Activated naive CD4-positive, alpha-beta T cell treated with anti-CD3 and anti-CD28 coated beads, Interleukin-2, amount 50 U/mL, for 24 hours (primary cell): ENCODE data around the gene HNMT.
"Not testable (repeated sequence)": the region's sequence is repeated elsewhere in the genome, so short reads cannot be mapped to it uniquely, and the experiment has no call there.

Source experiments
- H3K27ac Mint-ChIP-seq: one replicate; pipeline ENCODE4 v1.8.0; 2021; ENCODE audit warnings: mild to moderate bottlenecking, mixed read lengths
- H3K27me3 Mint-ChIP-seq: one replicate; pipeline ENCODE4 v1.8.0; 2021; ENCODE audit warnings: mixed read lengths
- H3K36me3 Mint-ChIP-seq: one replicate; pipeline ENCODE4 v1.8.0; 2021; ENCODE audit warnings: mixed read lengths
- H3K4me1 Mint-ChIP-seq: one replicate; pipeline ENCODE4 v1.8.0; 2021; ENCODE audit warnings: mixed read lengths
- H3K4me3 Mint-ChIP-seq: one replicate; pipeline ENCODE4 v1.8.0; 2021; ENCODE audit warnings: mild to moderate bottlenecking, mixed read lengths
- H3K9me3 Mint-ChIP-seq: one replicate; pipeline ENCODE4 v1.8.0; 2021; ENCODE audit warnings: mixed read lengths

HNMT gene

DNA sequence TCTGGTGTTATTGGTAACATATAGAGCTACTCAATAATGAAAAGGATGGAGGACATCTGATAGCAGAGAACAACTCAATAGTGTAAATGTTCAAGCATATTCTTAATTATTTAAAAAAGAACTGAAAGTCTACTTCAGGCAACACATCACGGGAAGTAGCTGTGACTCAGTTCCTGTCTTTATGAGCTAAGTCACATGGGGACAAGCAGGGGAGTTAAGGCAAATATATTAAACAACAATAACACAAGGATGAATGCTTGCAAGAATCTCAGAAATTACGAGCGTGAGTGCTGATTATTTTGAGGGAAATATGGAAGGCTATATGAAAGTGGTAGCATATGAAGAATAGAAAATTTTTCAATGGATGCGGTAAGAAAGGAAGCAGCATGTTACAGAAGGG, 4.0 kb upstream of the HNMT start:
- H3K9me3 Mint-ChIP-seq: no peaks in the 10 kb centered on the region
- no peaks in the 10 kb centered on the region for H3K4me1 Mint-ChIP-seq
- peaks cover 4% of the 10 kb centered on the region for H3K27me3 Mint-ChIP-seq
- H3K36me3 Mint-ChIP-seq: no peaks in the 10 kb centered on the region
- no peak overlapping the region for H3K27ac Mint-ChIP-seq
- no peak overlapping the region for H3K4me3 Mint-ChIP-seq

DNA sequence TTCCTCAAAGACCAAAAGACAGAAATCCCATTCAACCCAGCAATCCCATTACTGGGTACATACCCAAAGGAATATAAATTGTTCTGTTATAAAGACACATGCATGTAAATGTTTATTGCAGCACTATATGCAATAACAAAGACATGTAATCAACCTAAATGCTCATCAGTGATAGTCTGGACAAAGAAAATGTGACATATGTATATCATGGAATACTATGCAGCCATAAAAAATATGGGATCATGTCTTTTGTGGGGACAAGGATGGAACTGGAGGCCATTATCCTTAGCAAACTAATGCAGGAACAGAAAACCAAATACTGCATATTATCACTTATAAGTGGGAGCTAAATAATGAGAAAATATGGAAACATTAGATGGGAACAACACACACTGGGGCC, 2.7 kb upstream of the HNMT start:
- no peaks in the 10 kb centered on the region for H3K36me3 Mint-ChIP-seq
- H3K4me1 Mint-ChIP-seq: no peaks in the 10 kb centered on the region

DNA sequence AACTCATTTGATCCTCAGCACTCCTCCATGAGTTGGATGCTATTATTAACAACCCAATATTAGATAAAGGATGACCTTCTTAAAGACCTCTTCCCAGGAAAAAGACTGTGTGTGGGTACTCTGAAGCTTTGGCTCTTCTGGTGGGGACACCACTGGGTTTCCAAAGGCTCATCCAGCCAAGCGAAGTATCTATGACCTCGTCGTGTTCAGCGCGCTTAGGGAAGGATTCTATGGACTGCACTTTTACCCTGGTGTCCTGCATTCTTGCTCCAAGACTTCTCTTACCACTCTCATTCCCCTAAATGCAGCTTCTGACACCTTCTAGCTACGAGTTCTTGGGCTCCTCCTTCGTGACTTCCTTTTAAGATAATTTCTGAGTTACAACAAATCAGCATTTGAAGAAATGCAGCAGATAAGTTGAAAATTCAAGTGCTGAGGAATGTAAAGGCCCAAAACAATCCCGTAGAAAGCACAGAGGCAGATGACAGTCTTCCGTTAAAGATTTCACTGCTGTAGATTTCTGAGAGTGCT, 673 bp upstream of the HNMT start:
- Mint-ChIP-seq H3K36me3 (no peaks in the 10 kb centered on the region), H3K4me3 (no peak overlapping the region), H3K9me3 (no peaks in the 10 kb centered on the region), H3K4me1 (no peaks in the 10 kb centered on the region), H3K27me3 (no peaks in the 10 kb centered on the region), H3K27ac (no peak overlapping the region)

More for the DNA sequence above, 2.7 kb upstream of the HNMT start:
- H3K27me3 Mint-ChIP-seq: peaks cover 4% of the 10 kb centered on the region
- H3K9me3 Mint-ChIP-seq: no peaks in the 10 kb centered on the region
- no peak overlapping the region for H3K27ac Mint-ChIP-seq
- no peak overlapping the region for H3K4me3 Mint-ChIP-seq

DNA sequence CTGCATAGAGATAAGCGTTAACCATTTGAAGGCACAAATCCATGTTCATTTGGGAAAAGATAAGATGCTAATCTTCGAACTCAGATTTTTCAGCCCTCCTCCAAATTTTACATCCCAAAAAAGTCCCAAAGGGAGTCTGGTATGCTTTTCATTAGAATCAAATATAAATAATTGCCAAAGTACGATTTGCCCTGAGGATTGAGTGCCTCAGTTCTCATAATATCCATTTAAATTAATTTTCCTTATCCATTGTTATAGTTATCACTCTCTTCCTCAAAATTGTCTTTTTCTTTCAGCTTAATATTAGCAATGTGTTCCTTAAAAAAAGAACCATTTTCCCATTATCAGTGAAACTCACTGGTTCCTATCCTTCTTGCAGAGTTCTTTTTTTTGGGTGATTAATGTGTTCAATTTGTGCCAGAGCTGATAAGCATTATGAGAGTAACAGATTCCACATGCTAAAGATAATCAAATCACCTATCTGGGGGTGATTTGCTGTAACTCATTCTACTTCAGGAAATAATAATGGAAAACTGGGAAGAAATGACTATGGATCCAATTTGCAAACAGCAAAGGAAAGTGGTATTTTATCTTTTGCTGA, 686 bp downstream of the HNMT start:
- no peaks in the 10 kb centered on the region for H3K4me1 Mint-ChIP-seq
- H3K9me3 Mint-ChIP-seq: no peaks in the 10 kb centered on the region
- H3K4me3 Mint-ChIP-seq: no peak overlapping the region
- H3K27me3 Mint-ChIP-seq: peaks cover under 1% of the 10 kb centered on the region
- H3K27ac Mint-ChIP-seq: no peak overlapping the region
- H3K36me3 Mint-ChIP-seq: no peaks in the 10 kb centered on the region

GRCh38 chr2:137966043-137966442, 1.8 kb downstream of the HNMT start:
- no peaks in the 10 kb centered on the region for H3K4me1 Mint-ChIP-seq
- H3K4me3 Mint-ChIP-seq: no peak overlapping the region
- peaks cover 3% of the 10 kb centered on the region for H3K27me3 Mint-ChIP-seq
- no peaks in the 10 kb centered on the region for H3K9me3 Mint-ChIP-seq
- H3K36me3 Mint-ChIP-seq: no peaks in the 10 kb centered on the region
- no peak overlapping the region for H3K27ac Mint-ChIP-seq

- Mint-ChIP-seq H3K4me3 (no peak overlapping the region), H3K27ac (no peak overlapping the region), H3K27me3 (peaks cover 3% of the 10 kb centered on the region), H3K36me3 (no peaks in the 10 kb centered on the region), H3K4me1 (no peaks in the 10 kb centered on the region), H3K9me3 (no peaks in the 10 kb centered on the region)
Measured at GRCh38 chr2:137967042-137967441, 2.8 kb downstream of the HNMT start.

- H3K36me3 Mint-ChIP-seq: no peaks in the 10 kb centered on the region
- H3K9me3 Mint-ChIP-seq: no peaks in the 10 kb centered on the region
- no peak overlapping the region for H3K4me3 Mint-ChIP-seq
- H3K27ac Mint-ChIP-seq: no peak overlapping the region
- peaks cover 3% of the 10 kb centered on the region for H3K27me3 Mint-ChIP-seq
- no peaks in the 10 kb centered on the region for H3K4me1 Mint-ChIP-seq
Measured at GRCh38 chr2:137968477-137969417, 4.5 kb downstream of the HNMT start.

GRCh38 chr2:137969418-137969765, 5.1 kb downstream of the HNMT start:
- Mint-ChIP-seq H3K36me3 (no peaks in the 10 kb centered on the region), H3K4me1 (no peaks in the 10 kb centered on the region), H3K27ac (no peak overlapping the region), H3K9me3 (no peaks in the 10 kb centered on the region), H3K4me3 (no peak overlapping the region), H3K27me3 (peaks cover 3% of the 10 kb centered on the region)

DNA sequence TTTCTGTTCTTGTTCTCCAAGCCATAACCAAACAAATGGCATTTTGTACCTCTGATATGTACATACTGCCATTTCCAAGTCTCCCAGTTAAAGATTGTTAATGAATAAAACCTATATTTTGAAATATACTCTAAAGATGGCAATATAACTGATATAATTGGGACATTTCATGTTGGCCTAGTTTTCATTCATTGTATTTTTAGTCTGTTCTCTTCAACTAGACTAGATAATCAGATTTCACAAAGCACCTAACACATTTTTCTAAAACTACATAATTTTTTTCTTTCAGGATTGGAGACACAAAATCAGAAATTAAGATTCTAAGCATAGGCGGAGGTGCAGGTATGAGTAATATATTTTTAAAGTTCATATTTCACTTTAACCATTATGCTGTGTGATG, 5.6 kb downstream of the HNMT start:
- no peak overlapping the region for H3K27ac Mint-ChIP-seq
- peaks cover 3% of the 10 kb centered on the region for H3K27me3 Mint-ChIP-seq
- no peak overlapping the region for H3K4me3 Mint-ChIP-seq
- H3K4me1 Mint-ChIP-seq: no peaks in the 10 kb centered on the region
- no peaks in the 10 kb centered on the region for H3K36me3 Mint-ChIP-seq
- no peaks in the 10 kb centered on the region for H3K9me3 Mint-ChIP-seq

GRCh38 chr2:137971259-137971658, 7.0 kb downstream of the HNMT start:
- H3K4me3 Mint-ChIP-seq, H3K27ac Mint-ChIP-seq, H3K27me3 Mint-ChIP-seq, H3K9me3 Mint-ChIP-seq, H3K36me3 Mint-ChIP-seq, H3K4me1 Mint-ChIP-seq: not testable (repeated sequence)

- H3K4me1 Mint-ChIP-seq: no peaks in the 10 kb centered on the region
- H3K27me3 Mint-ChIP-seq: peaks cover 3% of the 10 kb centered on the region
- H3K36me3 Mint-ChIP-seq: no peaks in the 10 kb centered on the region
- H3K27ac Mint-ChIP-seq: no peak overlapping the region
- no peak overlapping the region for H3K4me3 Mint-ChIP-seq
- H3K9me3 Mint-ChIP-seq: no peaks in the 10 kb centered on the region
Measured at GRCh38 chr2:137973280-137973679, 9.0 kb downstream of the HNMT start.

GRCh38 chr2:137975280-137976271, 11.3 kb downstream of the HNMT start:
- Mint-ChIP-seq H3K27me3 (no peaks in the 10 kb centered on the region), H3K27ac (no peak overlapping the region), H3K4me1 (no peaks in the 10 kb centered on the region), H3K4me3 (no peak overlapping the region), H3K36me3 (no peaks in the 10 kb centered on the region), H3K9me3 (no peaks in the 10 kb centered on the region)

DNA sequence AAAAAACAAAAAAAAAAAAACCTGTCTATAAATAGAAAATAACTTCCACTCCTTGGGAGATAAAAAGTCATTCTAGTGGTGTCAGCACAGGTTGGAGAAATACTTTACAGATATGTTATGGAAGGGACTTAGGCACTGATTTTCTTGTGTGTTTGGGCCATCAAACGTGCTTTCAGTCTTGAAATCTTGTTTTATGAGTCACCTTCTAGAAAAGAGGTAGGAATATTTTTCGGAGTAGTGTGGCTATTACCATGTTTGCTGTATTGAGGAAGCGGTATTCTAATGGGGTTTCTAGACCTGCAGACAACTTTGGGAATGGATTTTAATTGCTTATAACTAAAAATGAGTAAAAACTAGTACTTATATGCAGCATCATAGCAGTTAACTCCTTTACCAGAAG, 12.0 kb downstream of the HNMT start:
- Mint-ChIP-seq H3K4me3 (no peak overlapping the region), H3K36me3 (no peaks in the 10 kb centered on the region), H3K9me3 (no peaks in the 10 kb centered on the region), H3K27me3 (no peaks in the 10 kb centered on the region), H3K27ac (no peak overlapping the region), H3K4me1 (no peaks in the 10 kb centered on the region)

GRCh38 chr2:137977790-137978189, 13.5 kb downstream of the HNMT start:
- Mint-ChIP-seq H3K4me3 (no peak overlapping the region), H3K27me3 (peaks cover 2% of the 10 kb centered on the region), H3K27ac (no peak overlapping the region), H3K36me3 (no peaks in the 10 kb centered on the region), H3K4me1 (no peaks in the 10 kb centered on the region), H3K9me3 (no peaks in the 10 kb centered on the region)

DNA sequence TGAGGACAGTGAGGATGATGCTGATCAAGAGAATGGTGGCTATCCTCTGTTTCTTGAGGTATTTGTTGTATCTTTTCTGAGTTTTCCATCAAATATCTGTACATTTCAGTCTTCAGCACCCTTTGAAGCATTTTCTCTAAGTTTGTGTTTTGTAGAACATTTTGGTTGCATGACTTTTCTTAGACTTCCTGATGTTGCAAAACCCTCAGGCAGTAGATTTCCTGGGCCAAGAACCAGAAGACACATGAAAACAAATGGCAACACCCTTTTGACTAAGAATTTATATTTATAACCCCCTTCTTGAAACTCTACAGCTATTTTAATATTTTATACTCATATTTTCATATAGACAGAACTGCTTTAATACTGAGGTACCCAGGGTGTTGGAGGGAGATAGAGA, 16.2 kb downstream of the HNMT start:
- Mint-ChIP-seq H3K36me3 (no peaks in the 10 kb centered on the region), H3K27me3 (peaks cover 2% of the 10 kb centered on the region), H3K9me3 (no peaks in the 10 kb centered on the region)

More for the DNA sequence above, 16.2 kb downstream of the HNMT start:
- H3K27ac Mint-ChIP-seq: no peak overlapping the region
- H3K4me3 Mint-ChIP-seq: no peak overlapping the region
- H3K4me1 Mint-ChIP-seq: no peaks in the 10 kb centered on the region
